H1 (cell line): ENCODE data around the gene ABHD13.

Experiments
- CEBPB ChIP-seq: IDR thresholded peaks from 2 replicates; pipeline ENCODE4 v1.6.1; 2012; ENCODE audit warnings: low read depth, low read length
- EGR1 ChIP-seq: IDR thresholded peaks from 2 replicates; pipeline ENCODE4 v1.6.1; 2011; ENCODE audit warnings: low read depth, low read length, borderline replicate concordance
- KDM1A ChIP-seq: fragments of 200-600, 300-600 bp; sonication (generic); IDR thresholded peaks from 2 replicates; pipeline ENCODE4 v1.7.1; 2016; ENCODE audit warnings: mild to moderate bottlenecking, low read length, borderline replicate concordance
- RAD21 ChIP-seq, 2 experiments: IDR thresholded peaks in 1 of 2; conservative IDR thresholded peaks in 1 of 2; 2 replicates each; pipeline ENCODE4 v1.6.1; 2011; ENCODE audit warnings: low read depth in 2 of 2, low read length in 2 of 2, improper control_type of control experiment in 1 of 2, inconsistent platforms in 1 of 2, mild to moderate bottlenecking in 1 of 2, moderate library complexity in 1 of 2
- SP2 ChIP-seq: IDR thresholded peaks from 2 replicates; pipeline ENCODE4 v1.6.1; 2012; ENCODE audit warnings: mild to moderate bottlenecking, low read length, inconsistent platforms
- TF ChIP-seq, protein P1 (sequence below), 3 experiments: IDR thresholded peaks; 1 replicate in 2 of 3; 2 replicates in 1 of 3; pipeline versions ENCODE4 v1.5.1 to v1.6.1; 2011; ENCODE audit warnings: low read length in 3 of 3, mild to moderate bottlenecking in 3 of 3, inconsistent platforms in 2 of 3, low read depth in 1 of 3, moderate library complexity in 1 of 3; ENCODE audit not compliant: insufficient read depth in 1 of 3; ENCODE audit errors: control extremely low read depth in 1 of 3

DNA sequence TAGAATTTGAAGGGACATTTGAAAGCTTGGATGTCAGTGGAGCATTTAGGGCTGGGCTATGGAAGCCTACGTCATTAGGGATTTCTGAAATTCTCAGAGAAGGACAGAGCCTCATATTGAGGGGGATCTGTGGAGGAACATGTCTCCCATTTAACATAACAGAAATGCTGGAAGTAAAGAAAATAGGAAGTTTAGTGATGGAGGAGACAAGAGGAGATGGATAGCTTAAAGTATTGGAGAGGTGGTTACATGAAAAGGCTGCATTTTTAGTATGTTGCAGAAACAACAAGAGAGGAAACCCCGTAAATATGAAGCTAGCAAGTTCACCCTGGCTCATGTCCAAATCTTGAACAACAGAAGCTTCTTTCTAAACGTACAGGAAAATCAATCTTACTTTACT, 27.3 kb upstream of the ABHD13 start:
- TF ChIP-seq KDM1A, result no peak
- TF ChIP-seq, protein P1, sequence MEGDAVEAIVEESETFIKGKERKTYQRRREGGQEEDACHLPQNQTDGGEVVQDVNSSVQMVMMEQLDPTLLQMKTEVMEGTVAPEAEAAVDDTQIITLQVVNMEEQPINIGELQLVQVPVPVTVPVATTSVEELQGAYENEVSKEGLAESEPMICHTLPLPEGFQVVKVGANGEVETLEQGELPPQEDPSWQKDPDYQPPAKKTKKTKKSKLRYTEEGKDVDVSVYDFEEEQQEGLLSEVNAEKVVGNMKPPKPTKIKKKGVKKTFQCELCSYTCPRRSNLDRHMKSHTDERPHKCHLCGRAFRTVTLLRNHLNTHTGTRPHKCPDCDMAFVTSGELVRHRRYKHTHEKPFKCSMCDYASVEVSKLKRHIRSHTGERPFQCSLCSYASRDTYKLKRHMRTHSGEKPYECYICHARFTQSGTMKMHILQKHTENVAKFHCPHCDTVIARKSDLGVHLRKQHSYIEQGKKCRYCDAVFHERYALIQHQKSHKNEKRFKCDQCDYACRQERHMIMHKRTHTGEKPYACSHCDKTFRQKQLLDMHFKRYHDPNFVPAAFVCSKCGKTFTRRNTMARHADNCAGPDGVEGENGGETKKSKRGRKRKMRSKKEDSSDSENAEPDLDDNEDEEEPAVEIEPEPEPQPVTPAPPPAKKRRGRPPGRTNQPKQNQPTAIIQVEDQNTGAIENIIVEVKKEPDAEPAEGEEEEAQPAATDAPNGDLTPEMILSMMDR (IDR thresholded peaks at IDR 0.05; ENCODE audit: control extremely low read depth in 1 of 3, insufficient read depth in 1 of 3, low read depth in 1 of 3, low read length in 3 of 3), result no peak
- TF ChIP-seq SP2, result no peak
- TF ChIP-seq CEBPB, result no peak
- TF ChIP-seq RAD21 (IDR thresholded peaks at IDR 0.05 in 1 of 2, conservative IDR thresholded peaks at IDR 0.05 in 1 of 2; ENCODE audit: low read depth in 2 of 2, low read length in 2 of 2), result no peak
- TF ChIP-seq EGR1, result no peak
